GM21515 (cell line): Measurements from ENCODE around the gene FBXW9.
"Not testable (repeated sequence)": the region's sequence is repeated elsewhere in the genome, so short reads cannot be mapped to it uniquely, and the experiment has no call there.

Experiments
- ATAC-seq: cut with Tn5 transposase; IDR thresholded peaks from one replicate; pipeline ENCODE4 v1.9.1; 2021; ENCODE audit not compliant: unreplicated experiment

The FBXW9 gene

DNA sequence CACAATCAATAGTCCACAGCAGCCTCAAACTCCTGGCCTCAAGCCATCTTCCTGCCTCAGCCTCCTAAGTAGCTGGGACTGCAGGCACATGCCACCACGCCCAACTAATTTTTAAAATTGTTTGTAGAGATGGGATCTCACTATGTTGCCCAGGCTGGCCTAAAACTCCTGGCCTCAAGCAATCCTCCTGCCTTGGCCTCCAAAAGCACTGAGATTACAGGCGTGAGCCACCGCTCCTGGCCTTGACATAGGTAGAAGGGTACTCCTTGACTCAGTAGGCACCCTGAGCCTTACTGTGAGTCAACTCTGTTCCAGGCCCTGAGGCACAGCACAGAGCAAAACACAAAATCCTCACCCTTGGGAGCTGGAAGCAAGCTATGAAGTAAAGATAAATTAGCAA is 19.5 kb upstream of the FBXW9 start:
- no peak for ATAC-seq

DNA sequence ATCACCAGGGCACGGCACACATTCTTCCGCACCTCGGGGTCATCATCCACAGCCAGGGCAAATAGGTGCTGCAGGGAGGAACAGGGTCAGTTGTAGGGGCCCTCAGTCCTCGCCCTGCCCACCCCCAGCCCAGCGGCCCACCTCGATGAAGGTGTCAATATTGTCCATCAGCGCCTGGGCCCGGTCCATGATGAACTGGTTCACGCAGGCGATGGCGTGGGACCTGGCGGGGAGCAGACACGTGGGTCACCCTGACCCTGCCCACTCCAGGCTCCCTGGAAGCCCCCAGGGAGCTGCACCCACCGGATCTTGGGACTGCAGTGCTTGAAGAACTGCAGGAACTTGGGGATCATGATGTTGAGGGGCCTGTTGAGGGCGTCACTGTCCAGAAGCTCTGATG is 18.7 kb upstream of the FBXW9 start:
- ATAC-seq = no peak

DNA sequence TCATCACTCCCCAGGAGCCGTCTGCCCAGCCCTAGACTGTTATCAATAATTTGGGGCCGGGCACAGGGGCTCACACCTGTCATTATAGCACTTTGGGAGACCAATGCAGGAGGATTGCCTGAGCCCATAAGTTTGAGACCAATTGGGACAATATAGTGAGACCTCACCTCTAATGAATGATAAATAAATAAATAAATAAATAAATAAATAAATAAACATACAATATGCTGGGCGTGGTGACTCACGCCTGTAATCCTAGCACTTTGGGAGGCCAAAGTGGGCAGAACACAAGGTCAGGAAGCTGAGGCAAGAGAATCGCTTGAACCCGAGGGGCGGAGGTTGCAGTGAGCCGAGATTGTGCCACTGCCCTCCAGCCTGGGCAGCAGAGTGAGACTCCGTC is 16.9 kb upstream of the FBXW9 start:
- not testable (repeated sequence) for ATAC-seq

DNA sequence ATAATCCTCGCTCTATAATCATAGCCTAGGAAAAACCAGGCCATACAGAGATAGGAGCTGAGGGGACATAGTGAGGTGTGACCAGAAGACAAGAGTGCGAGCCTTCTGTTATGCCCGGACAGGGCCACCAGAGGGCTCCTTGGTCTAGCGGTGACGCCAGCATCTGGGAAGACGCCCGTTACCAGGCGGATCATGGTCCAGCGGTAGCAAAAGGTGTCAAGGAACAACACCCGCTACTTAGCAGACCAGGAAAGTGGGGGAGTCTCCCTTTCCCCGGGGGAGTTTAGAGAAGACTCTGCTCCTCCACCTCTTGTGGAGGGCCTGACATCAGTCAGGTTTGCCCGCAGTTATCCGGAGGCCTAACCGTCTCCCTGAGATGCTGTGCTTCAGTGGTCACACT is 15.6 kb upstream of the FBXW9 start:
- not testable (repeated sequence) for ATAC-seq

DNA sequence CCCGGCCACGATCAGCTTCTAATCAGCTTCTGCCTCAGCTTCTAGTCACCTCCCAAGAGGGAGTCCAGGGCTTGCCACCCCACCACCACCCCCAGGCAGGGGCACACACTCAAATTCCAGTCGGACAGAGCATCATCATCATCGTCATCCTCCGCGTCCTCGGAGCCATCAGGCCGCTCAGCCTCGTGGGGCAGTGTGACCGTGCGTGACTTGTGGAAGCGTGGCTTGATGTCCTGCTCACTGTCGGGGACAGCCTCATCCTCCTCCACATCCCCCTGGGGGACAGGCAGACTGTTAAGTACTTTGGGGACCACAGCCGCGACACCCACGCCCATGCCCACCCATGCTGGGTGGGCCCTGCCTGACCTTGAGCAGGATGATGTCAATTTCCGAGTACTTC is 14.8 kb upstream of the FBXW9 start:
- ATAC-seq = no peak

DNA sequence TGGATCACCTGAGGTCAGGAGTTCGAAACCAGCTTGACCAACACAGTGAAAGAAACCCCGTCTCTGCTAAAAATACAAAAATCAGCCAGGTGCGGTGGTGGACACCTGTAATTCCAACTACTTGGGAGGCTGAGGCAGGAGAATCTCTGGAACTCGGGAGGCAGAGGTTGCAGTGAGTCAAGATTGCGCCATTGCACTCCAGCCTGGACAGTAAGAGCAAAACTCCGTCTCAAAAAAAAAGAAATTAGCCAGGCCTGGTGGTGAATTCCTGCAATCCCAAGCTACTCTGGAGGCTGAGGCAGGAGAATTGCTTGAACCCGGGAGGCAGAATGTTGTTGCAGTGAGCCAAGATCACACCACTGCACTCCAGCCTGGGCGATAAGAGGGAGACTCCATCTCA is 12.2 kb upstream of the FBXW9 start:
- ATAC-seq = no peak

DNA sequence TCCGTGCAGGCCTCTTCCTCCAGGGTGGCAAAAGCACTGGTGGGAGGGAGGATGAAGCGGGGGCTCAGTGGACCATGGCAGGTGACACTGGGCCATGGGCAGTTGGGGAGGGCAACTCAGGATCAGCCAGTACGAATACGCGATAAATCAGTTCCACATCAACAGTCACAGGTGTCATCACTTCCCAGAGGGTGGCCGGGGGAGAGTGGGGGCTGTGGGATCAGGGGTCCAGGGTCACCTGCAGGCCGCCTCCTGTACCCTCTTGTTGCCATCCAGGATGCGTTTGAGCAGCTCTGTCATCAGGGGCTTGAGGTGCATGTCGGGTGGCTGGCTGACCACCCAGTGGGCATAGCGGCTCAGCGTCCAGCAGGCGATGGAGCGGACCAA is 9.9 kb upstream of the FBXW9 start:
- ATAC-seq = no peak

DNA sequence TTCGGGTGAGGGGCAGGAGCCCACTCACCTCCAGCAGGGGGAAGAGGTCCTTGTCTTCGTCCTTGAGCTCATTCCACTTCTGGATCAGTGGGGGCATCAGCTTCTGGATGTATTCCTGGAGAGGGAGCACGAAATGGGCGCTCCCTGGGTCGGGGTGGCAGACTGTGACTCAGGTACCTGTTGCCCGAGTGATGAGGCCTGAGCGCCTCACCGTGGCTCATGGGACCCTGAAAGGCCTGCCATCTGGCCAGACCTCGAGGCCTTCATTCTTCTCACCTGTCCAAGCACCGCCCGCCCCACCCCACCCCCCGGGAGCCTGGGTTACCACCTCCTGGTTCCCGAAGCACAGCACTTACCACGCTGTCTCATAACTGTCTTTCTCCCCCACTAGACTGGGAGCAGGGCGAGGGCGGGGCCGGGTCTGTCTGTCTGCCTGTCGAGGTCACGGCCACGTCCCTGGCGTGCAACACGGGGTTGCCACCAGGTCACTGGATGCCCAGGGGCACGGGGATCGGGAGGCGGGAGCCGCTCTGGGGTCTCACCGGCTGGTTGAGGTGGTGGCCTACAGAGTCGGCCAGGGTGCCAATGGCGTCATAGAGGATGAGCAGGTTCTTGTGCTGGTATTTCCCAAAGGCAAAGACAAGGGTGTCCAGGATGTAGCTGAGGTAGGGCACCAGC is 9.4 kb upstream of the FBXW9 start:
- ATAC-seq = no peak

DNA sequence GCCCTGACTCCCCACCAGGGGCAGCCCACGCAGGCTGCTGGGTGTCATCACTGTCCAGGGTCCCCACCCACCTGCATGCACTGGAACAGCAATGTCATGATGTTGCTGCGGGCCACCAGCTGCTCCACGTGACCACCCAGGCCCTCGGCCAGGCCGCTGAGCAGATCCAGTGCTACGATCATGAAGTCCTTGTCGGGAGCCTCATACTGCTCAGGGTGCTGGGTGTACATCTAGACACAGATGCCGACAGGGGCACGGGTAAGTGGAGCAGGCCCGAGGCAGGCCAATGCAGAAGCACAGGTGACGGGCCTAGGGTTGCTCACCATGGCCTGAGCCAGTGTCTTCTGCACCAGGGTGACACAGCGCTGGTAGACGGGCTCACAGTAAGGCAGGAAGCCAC is 8.7 kb upstream of the FBXW9 start:
- no peak for ATAC-seq

DNA sequence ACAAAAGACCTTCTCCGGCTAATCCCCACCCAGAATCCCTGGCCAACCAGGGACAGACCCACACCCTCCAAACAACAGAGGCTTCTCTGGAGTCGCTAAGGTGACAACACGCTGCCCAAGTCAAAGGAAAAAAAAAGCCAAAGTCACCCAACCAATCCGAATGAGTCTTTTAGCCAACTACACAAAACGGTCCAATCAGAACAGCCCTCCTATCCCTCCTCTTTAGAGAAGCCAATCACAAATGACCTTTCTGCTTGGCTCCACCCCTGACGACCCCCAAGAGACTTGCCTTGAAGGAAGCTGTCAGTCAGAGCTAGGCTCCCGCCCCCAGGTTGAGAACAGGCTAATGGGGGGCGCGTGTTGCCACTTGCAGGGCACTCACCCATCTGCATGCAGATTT is 6.6 kb upstream of the FBXW9 start:
- no peak for ATAC-seq

DNA sequence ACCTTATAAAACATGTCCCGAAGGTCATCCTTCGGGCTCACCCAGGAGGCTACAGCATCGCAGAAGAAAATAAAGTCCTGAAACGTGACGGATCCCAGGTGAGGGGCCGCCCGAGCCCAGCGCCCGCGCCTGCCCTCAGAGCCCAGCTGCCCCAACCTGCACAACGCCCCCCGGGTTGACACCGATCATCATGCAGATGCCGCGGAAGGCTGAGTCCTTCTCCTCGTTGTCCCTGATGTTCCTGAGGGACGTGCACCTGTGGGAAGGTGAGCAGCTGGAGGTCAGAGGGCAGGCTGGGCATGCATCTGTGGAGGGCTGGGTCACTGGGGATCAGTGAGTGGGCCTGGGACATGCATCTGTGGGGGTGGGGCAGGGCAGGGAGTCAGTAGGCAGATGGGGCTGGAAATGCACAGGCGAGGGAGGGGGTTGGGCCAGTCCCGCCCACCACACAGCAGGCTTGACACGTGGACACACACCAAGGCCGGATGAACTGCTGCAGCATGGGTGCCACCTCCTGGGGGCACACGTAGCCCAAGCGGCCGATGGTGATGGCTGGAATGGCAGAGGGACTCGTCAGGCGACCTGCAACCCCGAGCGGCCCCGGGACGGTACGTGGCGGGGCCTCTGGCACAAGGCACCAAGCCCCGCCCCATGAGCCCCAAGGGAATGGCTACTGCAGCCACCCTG is 5.3 kb upstream of the FBXW9 start:
- ATAC-seq = no peak

DNA sequence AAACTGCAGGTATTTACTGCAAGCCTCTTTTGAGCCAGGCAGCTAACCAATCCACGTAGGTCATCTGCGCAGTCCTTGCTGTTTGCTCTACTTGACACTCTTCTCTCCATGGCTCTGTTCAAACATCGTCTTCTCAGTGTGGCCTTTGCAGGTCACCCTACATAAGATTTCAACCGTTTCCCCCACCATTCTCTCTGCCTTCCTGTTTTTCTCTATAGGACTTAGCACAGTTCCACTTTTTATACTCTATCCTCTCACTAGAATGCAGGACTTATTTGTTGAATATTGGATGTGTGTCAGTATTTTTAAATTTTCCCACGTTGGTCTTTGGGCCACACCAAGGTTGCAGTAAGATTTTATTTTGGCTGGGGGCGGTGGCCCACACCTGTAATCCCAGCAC is 1.7 kb upstream of the FBXW9 start:
- ATAC-seq = no peak

DNA sequence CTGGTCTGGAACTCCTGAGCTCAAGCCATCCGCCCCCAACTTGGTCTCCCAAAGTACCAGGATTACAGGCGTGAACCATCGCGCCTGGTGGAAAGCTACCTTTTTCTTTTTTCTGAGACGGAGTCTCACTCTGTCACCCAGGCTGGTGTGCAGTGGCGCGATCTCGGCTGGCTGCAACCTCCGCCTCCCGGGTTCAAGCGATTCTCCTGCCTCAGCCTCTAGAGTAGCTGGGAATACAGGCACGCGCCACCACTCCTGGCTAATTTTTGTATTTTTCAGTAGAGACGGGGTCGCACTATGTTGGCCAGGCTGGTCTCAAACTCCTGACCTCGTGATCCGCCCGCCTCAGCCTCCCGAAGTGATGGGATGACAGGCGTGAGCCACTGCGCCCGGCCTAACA is 994 bp upstream of the FBXW9 start:
- ATAC-seq = not testable (repeated sequence)

DNA sequence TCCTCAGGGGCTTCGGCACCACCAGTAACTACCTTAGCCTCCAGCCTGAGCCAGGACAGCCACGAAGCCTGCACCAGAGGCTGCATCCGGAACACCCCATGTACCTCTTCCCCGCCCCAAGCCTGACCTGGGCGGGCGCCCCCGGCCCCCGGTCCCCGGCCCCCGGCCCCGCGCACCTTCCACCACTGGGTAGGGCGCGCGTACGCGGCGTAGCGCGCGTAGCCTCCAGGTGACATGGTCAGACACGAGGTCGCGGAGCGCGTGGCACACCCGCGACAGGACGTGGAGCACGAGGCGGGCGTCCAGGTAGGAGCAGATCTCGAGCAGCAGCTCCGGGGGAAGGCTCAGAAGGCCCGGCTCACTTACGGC is 450 bp downstream of the FBXW9 start:
- ATAC-seq = peak; percentile 7

DNA sequence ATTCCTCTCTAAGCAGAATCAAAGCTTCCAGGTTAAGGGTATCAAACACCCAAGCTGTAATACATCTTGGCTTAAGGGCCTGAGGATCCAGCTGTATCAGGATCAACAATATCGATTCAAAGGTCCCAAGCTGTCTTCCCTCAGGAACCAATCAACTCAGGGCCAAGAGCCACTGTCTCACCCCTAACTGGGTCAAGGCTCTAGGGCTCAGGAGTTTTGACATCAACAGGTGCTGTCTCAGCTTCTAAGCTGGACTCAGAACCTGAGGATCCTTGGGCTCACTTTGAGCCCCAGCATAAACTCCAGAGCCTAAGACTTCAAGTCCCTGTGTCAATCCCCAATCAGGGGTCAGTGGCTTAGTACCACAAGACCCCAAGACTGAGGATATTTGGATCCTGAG is 917 bp downstream of the FBXW9 start:
- no peak for ATAC-seq

DNA sequence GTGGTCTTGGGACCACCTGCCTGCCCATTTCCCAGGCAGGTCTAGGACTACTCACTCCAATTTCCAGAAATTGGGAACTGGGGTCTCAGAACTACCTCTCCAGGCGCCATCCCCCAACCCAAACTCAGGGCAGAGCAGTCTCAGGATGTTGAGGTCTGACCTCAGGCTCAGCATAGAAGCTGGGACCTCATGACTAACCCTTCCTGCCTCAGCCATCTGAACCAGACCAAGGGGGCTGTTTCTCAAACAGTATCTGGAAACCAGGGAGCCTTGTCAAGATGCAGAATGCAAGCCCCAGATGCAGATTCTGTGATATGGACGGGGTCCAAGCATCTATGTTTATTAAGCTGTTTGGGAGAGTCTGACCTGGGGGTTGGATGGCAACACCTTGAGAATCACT is 1.3 kb downstream of the FBXW9 start:
- no peak for ATAC-seq

DNA sequence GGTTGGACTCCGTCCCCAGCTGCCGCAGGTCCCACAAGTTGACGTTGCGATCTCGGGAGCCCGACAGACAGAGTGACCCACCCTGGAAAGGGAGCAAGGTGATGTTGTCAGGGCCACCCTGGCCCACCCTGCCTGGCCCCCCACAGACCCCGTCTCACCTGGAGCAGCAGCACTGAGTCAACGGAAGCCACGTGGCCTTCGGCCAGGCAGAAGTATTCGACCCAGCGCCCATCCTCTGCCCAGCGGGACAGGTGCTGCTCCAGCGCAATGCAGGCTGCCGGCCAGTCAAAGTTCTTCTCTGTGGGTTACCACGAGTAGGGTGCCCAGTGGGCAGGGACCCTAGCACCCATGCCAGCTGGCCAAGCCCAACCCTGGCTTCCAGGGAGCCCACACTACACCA is 1.8 kb downstream of the FBXW9 start:
- no peak for ATAC-seq

DNA sequence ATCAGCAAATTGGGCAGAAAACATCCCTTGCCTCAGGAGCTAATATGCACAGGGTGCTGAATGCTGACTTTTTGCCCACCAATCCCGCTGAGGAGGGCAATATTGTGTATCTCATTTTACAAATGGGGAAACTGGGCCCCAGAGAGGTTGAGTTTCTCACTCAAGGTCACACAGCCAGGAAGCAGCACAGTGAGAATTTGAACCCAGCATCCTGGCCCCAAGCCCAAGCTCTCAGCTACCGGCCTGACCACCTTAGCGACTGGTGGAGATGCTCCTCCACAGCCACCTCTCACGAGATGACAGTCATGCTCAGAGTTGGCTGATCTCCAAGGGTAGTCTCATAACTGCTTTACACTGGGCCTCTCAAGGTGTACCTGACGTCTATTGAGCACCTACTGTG is 3.5 kb downstream of the FBXW9 start:
- no peak for ATAC-seq

DNA sequence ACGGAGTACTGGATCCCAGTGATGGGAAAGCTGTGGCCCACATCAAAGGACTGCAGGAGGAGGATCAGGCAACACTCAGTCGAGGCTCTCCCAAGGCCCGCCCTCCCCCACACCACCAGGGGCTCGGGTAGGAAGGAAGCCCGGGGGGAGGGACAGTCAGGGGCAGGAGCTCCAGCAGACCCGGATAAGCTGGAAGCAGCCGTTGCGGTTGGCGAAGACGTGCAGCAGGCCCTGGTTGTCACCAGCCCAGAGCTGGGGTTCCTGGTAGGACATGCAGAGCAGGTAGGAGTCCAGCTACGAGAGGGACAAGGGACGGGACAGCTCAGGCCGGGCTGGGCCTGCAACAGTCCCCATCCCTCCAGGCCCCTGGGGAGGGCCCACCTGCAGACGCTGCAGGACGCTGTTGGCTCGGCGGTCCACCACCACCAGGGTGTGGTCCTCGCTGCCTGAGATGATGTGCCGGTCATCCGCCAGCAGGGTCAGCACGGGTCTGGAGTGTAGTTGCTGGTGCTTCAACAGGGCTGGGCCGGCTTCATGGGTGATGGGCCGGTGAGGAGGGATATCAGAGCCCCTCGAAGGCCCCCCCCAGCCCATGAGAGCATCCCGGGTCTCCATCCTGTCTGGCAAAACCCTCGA is 6.7 kb downstream of the FBXW9 start:
- no peak for ATAC-seq

DNA sequence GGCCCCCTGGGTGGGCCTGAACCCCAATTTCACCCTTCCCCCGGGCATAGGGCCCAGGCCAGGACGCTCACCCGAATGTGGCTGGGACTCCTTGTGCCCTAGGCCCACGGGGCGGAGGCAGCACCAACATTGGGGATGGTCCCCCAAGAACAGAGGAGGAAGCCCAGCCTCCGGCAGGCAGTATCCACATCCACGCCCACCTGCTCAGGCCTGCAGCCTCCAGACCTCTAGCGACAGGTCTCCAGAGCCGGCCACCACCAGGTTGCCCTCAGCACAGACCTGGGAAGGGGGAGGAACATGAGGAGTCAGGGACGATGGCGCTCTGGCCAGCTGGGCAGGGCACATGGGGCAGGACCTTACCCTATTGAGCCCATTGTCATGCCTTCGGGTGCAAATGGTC is 7.4 kb downstream of the FBXW9 start:
- no peak for ATAC-seq

DNA sequence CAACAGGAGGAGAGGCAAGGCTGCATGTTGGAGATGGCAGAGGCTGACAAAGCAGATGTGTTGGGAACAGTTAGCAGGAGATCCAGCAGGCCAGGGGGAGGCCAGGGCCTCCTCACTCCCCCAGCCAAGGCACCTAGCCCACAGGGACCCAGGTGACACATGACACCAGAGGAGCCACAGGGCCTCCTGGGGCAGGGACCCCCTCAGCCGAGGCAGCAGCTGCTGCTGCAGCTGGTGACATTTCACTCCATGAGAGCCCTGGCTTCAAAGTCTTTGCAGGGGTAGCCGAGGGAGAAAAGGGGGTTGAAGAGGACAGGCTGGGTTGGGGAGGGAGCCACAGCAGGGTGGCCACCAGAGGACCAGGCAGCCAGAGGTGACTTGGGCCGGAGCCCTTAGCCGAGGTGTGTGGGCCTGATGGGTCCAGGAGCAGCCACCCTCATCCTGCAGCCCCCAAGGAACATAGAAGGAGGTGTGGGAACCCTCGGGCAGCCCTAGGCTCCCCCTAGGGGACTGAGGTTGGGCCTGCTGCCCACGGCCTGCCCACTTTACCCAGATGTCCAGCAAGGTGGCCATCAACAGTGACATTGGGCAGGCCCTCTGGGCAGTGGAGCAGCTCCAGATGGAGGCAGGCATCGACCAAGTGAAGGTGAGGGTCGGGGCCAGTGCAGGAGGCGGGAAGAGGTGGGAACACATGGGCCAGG is 8.8 kb downstream of the FBXW9 start, which contains the start of gene GNG14:
Gene GNG14 (plus strand): TSS at position 503 of the 701 bp plus-strand sequence. CDS start 51 bp downstream, at position 554.
- ATAC-seq = no peak

DNA sequence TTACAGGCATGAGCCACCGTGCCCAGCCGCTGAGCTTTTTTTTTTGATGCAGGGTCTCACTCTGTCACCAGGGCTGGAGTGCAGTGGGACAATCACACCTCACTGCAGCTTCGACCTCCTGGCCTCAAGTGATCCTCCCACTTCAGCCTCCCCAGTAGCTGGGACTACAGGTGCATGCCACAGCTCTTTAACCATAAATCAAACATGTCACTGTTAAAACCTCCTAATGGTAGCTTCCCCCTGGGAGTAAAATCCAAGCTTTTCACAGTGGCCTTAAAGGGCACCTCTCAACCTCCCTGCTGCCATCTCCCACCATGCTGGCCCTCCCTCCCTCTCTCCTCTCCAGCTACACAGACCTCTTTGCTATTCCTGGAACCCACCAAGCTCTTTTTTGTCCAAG is 10.6 kb downstream of the FBXW9 start:
- ATAC-seq = no peak
